GM19452 (cell line): ENCODE data around the gene PALLD.
A peak's percentile ranks its signal among the peaks of the same experiment; 100 is the strongest.
"Not testable (repeated sequence)": the region's sequence is repeated elsewhere in the genome, so short reads cannot be mapped to it uniquely, and the experiment has no call there.

Source experiments
- ATAC-seq: cut with Tn5 transposase; IDR thresholded peaks from one replicate; pipeline ENCODE4 v1.9.1; 2021; ENCODE audit not compliant: unreplicated experiment

Gene PALLD

GRCh38 chr4:168923526-168924194 is 426.8 kb downstream of the PALLD start:
- ATAC-seq: peak; percentile 78

GRCh38 chr4:168924667-168925066 is 427.8 kb downstream of the PALLD start:
- no peak for ATAC-seq

GRCh38 chr4:168925789-168926490 is 429.1 kb downstream of the PALLD start:
- ATAC-seq: no peak

GRCh38 chr4:168928346-168928745 is 431.5 kb downstream of the PALLD start:
- ATAC-seq: no peak

GRCh38 chr4:168928875-168929274 is 432.0 kb downstream of the PALLD start:
- ATAC-seq: no peak

- no peak for ATAC-seq
Measured at GRCh38 chr4:168930413-168931196, 433.8 kb downstream of the PALLD start.

- no peak for ATAC-seq
Measured at GRCh38 chr4:168931215-168931650, 434.4 kb downstream of the PALLD start.

- no peak for ATAC-seq
Measured at GRCh38 chr4:168932138-168932537, 435.3 kb downstream of the PALLD start.

- ATAC-seq: no peak
Measured at GRCh38 chr4:168933423-168933822, 436.6 kb downstream of the PALLD start.

- not testable (repeated sequence) for ATAC-seq
Measured at GRCh38 chr4:168937473-168937872, 440.6 kb downstream of the PALLD start.

- ATAC-seq: no peak
Measured at GRCh38 chr4:168942985-168943384, 446.1 kb downstream of the PALLD start.

- no peak for ATAC-seq
Measured at GRCh38 chr4:168945291-168945690, 448.4 kb downstream of the PALLD start.

- ATAC-seq: not testable (repeated sequence)
Measured at GRCh38 chr4:168952821-168953246, 456.0 kb downstream of the PALLD start.

- ATAC-seq: no peak
Measured at GRCh38 chr4:168955674-168956073, 458.8 kb downstream of the PALLD start.

GRCh38 chr4:168960716-168961115 is 463.9 kb downstream of the PALLD start:
- ATAC-seq: no peak

- no peak for ATAC-seq
Measured at GRCh38 chr4:168972596-168972995, 475.7 kb downstream of the PALLD start.
